ENCODE measurements around the gene NCF1. TPM values are rescaled to one million over a fixed set of nuclear protein-coding genes. Genes with fewer than 3 reads are reported as not detected.
"Not testable (repeated sequence)": the region's sequence is repeated elsewhere in the genome, so short reads cannot be mapped to it uniquely, and the experiment has no call there.

The NCF1 gene
- total RNA-seq, 1 donor = not detected

DNA sequence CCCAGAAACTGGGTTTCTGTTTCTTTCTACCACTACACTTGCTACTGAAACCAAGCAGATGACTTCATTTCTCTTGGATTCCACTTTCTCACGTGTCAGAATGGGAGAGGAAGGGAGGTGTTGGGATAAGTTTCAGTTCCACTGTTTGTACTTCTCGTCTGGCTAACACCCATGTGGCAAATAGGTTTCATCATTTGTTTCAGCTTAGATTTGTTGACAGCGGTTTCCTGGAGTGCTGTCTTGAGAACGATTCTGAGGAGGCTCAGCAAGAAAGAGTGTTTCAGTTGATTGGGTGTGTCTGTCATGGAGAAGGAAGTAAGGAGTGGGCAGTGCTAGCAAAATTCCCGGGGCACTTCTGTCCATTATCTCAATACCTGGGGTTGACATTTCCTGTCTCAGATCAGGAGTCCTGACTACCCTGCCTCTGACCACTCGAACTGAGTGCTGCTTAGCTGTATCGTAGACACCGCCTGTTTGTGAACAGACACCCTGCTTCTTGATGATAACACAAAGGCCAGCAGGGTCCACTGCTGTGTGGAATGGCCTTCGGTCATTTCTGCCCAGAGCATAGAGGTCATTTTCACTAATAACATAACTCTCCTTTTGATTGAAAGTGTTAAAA, 29.8 kb upstream of the NCF1 start:
- not testable (repeated sequence) for H3K27ac ChIP-seq (ENCODE audit: low read depth, low read length); H3K79me2 ChIP-seq (ENCODE audit: insufficient read depth, low read length); H3K4me2 ChIP-seq (ENCODE audit: insufficient read depth, low read length); DNase-seq (ENCODE audit: insufficient read length, low spot score, missing footprints); H3K4me3 ChIP-seq (ENCODE audit: insufficient read depth, low read length); H3K27me3 ChIP-seq (ENCODE audit: insufficient read depth, low read length); H3K4me1 ChIP-seq (ENCODE audit: insufficient read depth, low read length); H4K20me1 ChIP-seq (ENCODE audit: insufficient read depth, low read length); H3K9me3 ChIP-seq (ENCODE audit: low read depth, low read length); H3K36me3 ChIP-seq (ENCODE audit: insufficient read depth, low read length); H2AFZ ChIP-seq (ENCODE audit: low read length)

DNA sequence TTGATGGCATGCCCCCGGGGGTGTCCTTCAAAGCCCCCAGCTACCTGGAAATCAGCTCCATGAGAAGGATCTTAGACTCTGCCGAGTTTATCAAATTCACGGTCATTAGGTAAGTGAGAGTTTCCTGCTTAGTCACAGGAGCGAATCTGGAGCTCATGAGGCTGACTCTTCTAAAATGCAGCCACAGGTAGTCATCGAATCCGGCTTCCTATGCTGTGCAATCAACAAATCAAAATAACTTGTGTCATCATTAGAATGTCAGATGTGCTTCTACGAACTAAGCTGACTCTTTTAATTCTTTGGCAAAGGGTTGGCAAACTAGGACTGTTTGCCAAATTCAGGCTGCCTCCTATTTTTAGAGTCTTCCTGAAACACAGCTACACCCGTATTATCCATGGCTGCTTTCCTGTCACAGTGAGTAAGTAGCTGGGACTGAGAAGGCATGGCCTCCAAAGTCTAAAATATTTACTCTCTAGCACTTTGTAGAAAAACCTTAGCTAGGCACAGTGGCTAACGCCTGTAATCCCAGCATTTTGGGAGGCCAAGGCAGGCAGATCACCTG, 19.8 kb upstream of the NCF1 start:
- H3K4me2 ChIP-seq (ENCODE audit: insufficient read depth, low read length); H3K9me3 ChIP-seq (ENCODE audit: low read depth, low read length); H3K4me3 ChIP-seq (ENCODE audit: insufficient read depth, low read length); H3K27ac ChIP-seq (ENCODE audit: low read depth, low read length); H4K20me1 ChIP-seq (ENCODE audit: insufficient read depth, low read length); H3K79me2 ChIP-seq (ENCODE audit: insufficient read depth, low read length); H3K27me3 ChIP-seq (ENCODE audit: insufficient read depth, low read length); DNase-seq (ENCODE audit: insufficient read length, low spot score, missing footprints); H3K4me1 ChIP-seq (ENCODE audit: insufficient read depth, low read length); H2AFZ ChIP-seq (ENCODE audit: low read length); H3K36me3 ChIP-seq (ENCODE audit: insufficient read depth, low read length): not testable (repeated sequence)

- not testable (repeated sequence) for H3K4me3 ChIP-seq (ENCODE audit: insufficient read depth, low read length); H3K4me1 ChIP-seq (ENCODE audit: insufficient read depth, low read length); H2AFZ ChIP-seq (ENCODE audit: low read length)
Measured at GRCh38 chr7:74756673-74757072, 17.1 kb upstream of the NCF1 start.

DNA sequence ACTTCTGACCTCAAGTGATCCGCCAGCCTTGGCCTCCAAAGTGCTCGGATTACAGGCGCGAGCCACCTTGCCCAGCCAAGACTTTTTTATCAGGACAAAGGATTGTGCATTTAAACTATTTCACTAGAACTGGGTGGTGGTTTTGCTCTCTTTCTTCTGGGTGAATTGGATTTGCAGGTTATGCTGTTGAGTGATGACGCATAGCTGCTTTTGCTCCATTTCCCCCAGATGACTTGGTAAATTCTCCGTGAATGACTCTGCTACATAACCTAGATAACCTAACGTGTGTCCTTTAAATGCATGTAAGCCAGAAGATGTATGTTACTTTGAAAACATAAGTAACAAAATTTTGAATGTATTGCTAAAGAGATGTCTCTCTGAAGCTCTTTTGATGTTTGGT, 15.5 kb upstream of the NCF1 start:
- H2AFZ ChIP-seq (ENCODE audit: low read length); H3K27ac ChIP-seq (ENCODE audit: low read depth, low read length); H3K4me2 ChIP-seq (ENCODE audit: insufficient read depth, low read length); H3K9me3 ChIP-seq (ENCODE audit: low read depth, low read length); H3K79me2 ChIP-seq (ENCODE audit: insufficient read depth, low read length); H3K36me3 ChIP-seq (ENCODE audit: insufficient read depth, low read length); H3K4me1 ChIP-seq (ENCODE audit: insufficient read depth, low read length); DNase-seq (ENCODE audit: insufficient read length, low spot score, missing footprints); H3K27me3 ChIP-seq (ENCODE audit: insufficient read depth, low read length); H3K4me3 ChIP-seq (ENCODE audit: insufficient read depth, low read length); H4K20me1 ChIP-seq (ENCODE audit: insufficient read depth, low read length): not testable (repeated sequence)

More at GRCh38 chr7:74756673-74757072, 17.1 kb upstream of the NCF1 start:
- DNase-seq (ENCODE audit: insufficient read length, low spot score, missing footprints); H3K27me3 ChIP-seq (ENCODE audit: insufficient read depth, low read length); H3K79me2 ChIP-seq (ENCODE audit: insufficient read depth, low read length); H4K20me1 ChIP-seq (ENCODE audit: insufficient read depth, low read length); H3K9me3 ChIP-seq (ENCODE audit: low read depth, low read length); H3K4me2 ChIP-seq (ENCODE audit: insufficient read depth, low read length); H3K36me3 ChIP-seq (ENCODE audit: insufficient read depth, low read length); H3K27ac ChIP-seq (ENCODE audit: low read depth, low read length): not testable (repeated sequence)

GRCh38 chr7:74758982-74759381, 14.8 kb upstream of the NCF1 start:
- not testable (repeated sequence) for H3K4me3 ChIP-seq (ENCODE audit: insufficient read depth, low read length); H3K79me2 ChIP-seq (ENCODE audit: insufficient read depth, low read length); H3K27ac ChIP-seq (ENCODE audit: low read depth, low read length); H2AFZ ChIP-seq (ENCODE audit: low read length); DNase-seq (ENCODE audit: insufficient read length, low spot score, missing footprints); H3K36me3 ChIP-seq (ENCODE audit: insufficient read depth, low read length); H3K4me2 ChIP-seq (ENCODE audit: insufficient read depth, low read length); H3K9me3 ChIP-seq (ENCODE audit: low read depth, low read length); H3K27me3 ChIP-seq (ENCODE audit: insufficient read depth, low read length); H4K20me1 ChIP-seq (ENCODE audit: insufficient read depth, low read length); H3K4me1 ChIP-seq (ENCODE audit: insufficient read depth, low read length)

GRCh38 chr7:74765205-74765918, 8.4 kb upstream of the NCF1 start:
- not testable (repeated sequence) for H3K9me3 ChIP-seq (ENCODE audit: low read depth, low read length); DNase-seq (ENCODE audit: insufficient read length, low spot score, missing footprints); H3K27ac ChIP-seq (ENCODE audit: low read depth, low read length); H3K4me3 ChIP-seq (ENCODE audit: insufficient read depth, low read length); H3K79me2 ChIP-seq (ENCODE audit: insufficient read depth, low read length); H3K4me2 ChIP-seq (ENCODE audit: insufficient read depth, low read length); H3K27me3 ChIP-seq (ENCODE audit: insufficient read depth, low read length); H4K20me1 ChIP-seq (ENCODE audit: insufficient read depth, low read length); H3K4me1 ChIP-seq (ENCODE audit: insufficient read depth, low read length); H2AFZ ChIP-seq (ENCODE audit: low read length); H3K36me3 ChIP-seq (ENCODE audit: insufficient read depth, low read length)

GRCh38 chr7:74766509-74766908, 7.3 kb upstream of the NCF1 start:
- H3K4me3 ChIP-seq (ENCODE audit: insufficient read depth, low read length); H2AFZ ChIP-seq (ENCODE audit: low read length); H3K4me2 ChIP-seq (ENCODE audit: insufficient read depth, low read length); DNase-seq (ENCODE audit: insufficient read length, low spot score, missing footprints); H3K27me3 ChIP-seq (ENCODE audit: insufficient read depth, low read length); H3K27ac ChIP-seq (ENCODE audit: low read depth, low read length); H3K79me2 ChIP-seq (ENCODE audit: insufficient read depth, low read length); H3K4me1 ChIP-seq (ENCODE audit: insufficient read depth, low read length); H3K36me3 ChIP-seq (ENCODE audit: insufficient read depth, low read length); H4K20me1 ChIP-seq (ENCODE audit: insufficient read depth, low read length); H3K9me3 ChIP-seq (ENCODE audit: low read depth, low read length): not testable (repeated sequence)

- H3K4me2 ChIP-seq (ENCODE audit: insufficient read depth, low read length); H3K27ac ChIP-seq (ENCODE audit: low read depth, low read length); H2AFZ ChIP-seq (ENCODE audit: low read length); H4K20me1 ChIP-seq (ENCODE audit: insufficient read depth, low read length); H3K4me3 ChIP-seq (ENCODE audit: insufficient read depth, low read length); H3K36me3 ChIP-seq (ENCODE audit: insufficient read depth, low read length); H3K27me3 ChIP-seq (ENCODE audit: insufficient read depth, low read length); H3K4me1 ChIP-seq (ENCODE audit: insufficient read depth, low read length); H3K9me3 ChIP-seq (ENCODE audit: low read depth, low read length); H3K79me2 ChIP-seq (ENCODE audit: insufficient read depth, low read length); DNase-seq (ENCODE audit: insufficient read length, low spot score, missing footprints): not testable (repeated sequence)
Measured at GRCh38 chr7:74766991-74767390, 6.8 kb upstream of the NCF1 start.

DNA sequence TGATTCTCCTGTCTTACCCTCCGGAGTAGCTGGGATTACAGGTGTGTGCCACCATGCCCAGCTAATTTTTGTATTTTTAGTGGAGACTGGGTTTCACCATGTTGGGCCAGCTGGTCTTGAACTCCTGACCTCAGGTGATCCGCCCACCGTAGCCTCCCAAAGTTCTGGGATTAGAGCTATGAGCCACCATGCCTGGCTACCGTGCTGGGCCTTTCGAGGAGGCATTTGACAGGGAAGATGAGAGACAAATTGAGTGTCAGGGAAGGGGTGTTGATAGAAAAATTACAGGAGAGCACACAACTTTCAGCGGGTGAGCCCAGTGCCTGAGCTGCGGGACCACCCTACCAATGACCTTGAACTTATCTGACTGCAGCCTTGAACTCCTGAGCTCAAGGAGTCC, 3.7 kb upstream of the NCF1 start:
- H3K27ac ChIP-seq (ENCODE audit: low read depth, low read length); DNase-seq (ENCODE audit: insufficient read length, low spot score, missing footprints); H3K27me3 ChIP-seq (ENCODE audit: insufficient read depth, low read length); H3K4me1 ChIP-seq (ENCODE audit: insufficient read depth, low read length); H3K36me3 ChIP-seq (ENCODE audit: insufficient read depth, low read length); H4K20me1 ChIP-seq (ENCODE audit: insufficient read depth, low read length); H3K4me2 ChIP-seq (ENCODE audit: insufficient read depth, low read length); H3K9me3 ChIP-seq (ENCODE audit: low read depth, low read length); H3K4me3 ChIP-seq (ENCODE audit: insufficient read depth, low read length); H3K79me2 ChIP-seq (ENCODE audit: insufficient read depth, low read length); H2AFZ ChIP-seq (ENCODE audit: low read length): not testable (repeated sequence)

Measured in osteoblast (primary cell).